GM23338 (cell line): ENCODE results near the gene GLRX. TPM values are rescaled to one million over a fixed set of nuclear protein-coding genes. Genes with fewer than 3 reads are reported as not detected.

Source experiments
- ATAC-seq: fragments of 200-7000 bp; cut with Tn5 transposase; 3 replicates; pipeline ENCODE4 v1.9.1; 2020
- DNase-seq: peaks from one replicate; pipeline ENCODE4 v3.0.0-alpha.2; 2015; ENCODE audit warnings: low spot score
- H2AFZ ChIP-seq: fragments of 200-600 bp; sonication (generic); 2 replicates; pipeline ENCODE4 v1.8.0; 2016; ENCODE audit warnings: antibody characterized with exemption, mild to moderate bottlenecking, moderate library complexity
- H3F3A ChIP-seq: fragments of 200-600 bp; sonication (generic); replicated peaks from 2 replicates; pipeline ENCODE4 v1.8.0; 2017; ENCODE audit warnings: antibody characterized with exemption, mixed run types, low read depth
- H3K27ac ChIP-seq: fragments of 200-600 bp; sonication (generic); 2 replicates; pipeline ENCODE4 v1.6.1; 2016; ENCODE audit warnings: low read depth
- H3K27me3 ChIP-seq: fragments of 200-600 bp; sonication (generic); 2 replicates; pipeline ENCODE4 v1.8.0; 2016; ENCODE audit warnings: mild to moderate bottlenecking, mixed run types, moderate library complexity; ENCODE audit not compliant: insufficient read depth
- H3K36me3 ChIP-seq: fragments of 200-600 bp; sonication (generic); 2 replicates; pipeline ENCODE4 v1.8.0; 2016; ENCODE audit warnings: mild to moderate bottlenecking; ENCODE audit not compliant: insufficient read depth
- H3K4me1 ChIP-seq: fragments of 200-600 bp; sonication (generic); 2 replicates; pipeline ENCODE4 v1.8.0; 2016; ENCODE audit warnings: mild to moderate bottlenecking, moderate library complexity; ENCODE audit not compliant: insufficient read depth
- H3K4me2 ChIP-seq: fragments of 200-600 bp; sonication (generic); 2 replicates; pipeline ENCODE4 v1.7.1; 2017; ENCODE audit warnings: mixed run types
- H3K4me3 ChIP-seq: fragments of 200-600 bp; sonication (generic); 2 replicates; pipeline ENCODE4 v1.6.1; 2016; ENCODE audit warnings: mixed run types
- H3K79me2 ChIP-seq: fragments of 200-600 bp; sonication (generic); replicated peaks from 2 replicates; pipeline ENCODE4 v1.8.0; 2017; ENCODE audit warnings: mild to moderate bottlenecking; ENCODE audit not compliant: insufficient read depth
- H3K9me2 ChIP-seq: fragments of 200-600 bp; sonication (generic); 2 replicates; pipeline ENCODE4 v1.8.0; 2017; ENCODE audit not compliant: insufficient read depth
- H4K20me1 ChIP-seq: fragments of 200-600 bp; sonication (generic); replicated peaks from 2 replicates; pipeline ENCODE4 v1.8.0; 2017; ENCODE audit warnings: mild to moderate bottlenecking; ENCODE audit not compliant: insufficient read depth
- H3K27ac Mint-ChIP-seq: 2 replicates; pipeline ENCODE4 v1.8.0; 2020; ENCODE audit warnings: inconsistent platforms, mild to moderate bottlenecking, moderate library complexity, mixed read lengths
- H3K27me3 Mint-ChIP-seq: 3 replicates; pipeline ENCODE4 v1.8.0; 2022; ENCODE audit warnings: low read depth, mild to moderate bottlenecking, moderate library complexity, mixed read lengths, inconsistent platforms; ENCODE audit not compliant: insufficient read depth, poor library complexity
- H3K36me3 Mint-ChIP-seq: 3 replicates; pipeline ENCODE4 v1.8.0; 2021; ENCODE audit warnings: low read depth, mild to moderate bottlenecking, inconsistent platforms, moderate library complexity, mixed read lengths
- H3K4me1 Mint-ChIP-seq: 3 replicates; pipeline ENCODE4 v1.8.0; 2020; ENCODE audit warnings: mild to moderate bottlenecking, inconsistent platforms, mixed read lengths
- H3K4me3 Mint-ChIP-seq: 3 replicates; pipeline ENCODE4 v1.8.0; 2021; ENCODE audit warnings: moderate library complexity, mild to moderate bottlenecking, inconsistent platforms, mixed read lengths
- H3K9me3 Mint-ChIP-seq: 3 replicates; pipeline ENCODE4 v1.8.0; 2020; ENCODE audit warnings: moderate library complexity, mild to moderate bottlenecking, inconsistent platforms, mixed read lengths
- CTCF ChIP-seq, 2 experiments: fragments of 200-600 bp in 1 of 2; sonication (generic) in 1 of 2; conservative IDR thresholded peaks; 2 replicates each; pipeline versions ENCODE4 v1.5.1 to v1.6.1; 2016 to 2017; ENCODE audit warnings: antibody characterized with exemption in 2 of 2, low read depth in 2 of 2, mild to moderate bottlenecking in 2 of 2, moderate library complexity in 1 of 2
- EZH2 ChIP-seq: fragments of 200-600 bp; sonication (generic); IDR thresholded peaks from one replicate; pipeline ENCODE4 v1.8.0; 2017; ENCODE audit warnings: antibody characterized with exemption, mild to moderate bottlenecking, low read depth; ENCODE audit not compliant: unreplicated experiment
- NANOG ChIP-seq: IDR thresholded peaks from 2 replicates; pipeline ENCODE4 v1.6.1; 2016; ENCODE audit warnings: antibody characterized with exemption, borderline replicate concordance
- POLR2AphosphoS5 ChIP-seq: IDR thresholded peaks from 2 replicates; pipeline ENCODE4 v1.6.1; 2016; ENCODE audit warnings: antibody characterized with exemption, low read depth
- ZNF331 ChIP-seq: fragments of 250-450 bp; sonication (Bioruptor Pico); IDR thresholded peaks from 2 replicates; pipeline ENCODE4 v1.5.0; 2020; ENCODE audit warnings: low read depth, mild to moderate bottlenecking, moderate library complexity
- ZNF462 ChIP-seq: fragments of 250-450 bp; sonication (Bioruptor Pico); IDR thresholded peaks from 2 replicates; pipeline ENCODE4 v1.5.0; 2020; ENCODE audit warnings: mild to moderate bottlenecking, moderate library complexity
- polyA plus RNA-seq: library from polyadenylated mRNA; unstranded; fragments of >200 nt; fragmentation: Nextera tagmentation; extraction: Ambion mirVana; gene quantifications from 2 replicates; pipeline ENCODE4 v1.2.1, GENCODE V29; 2016
- total RNA-seq: library from RNA; depleted of rRNA; stranded (reverse); fragments of >200 nt; shearing (Covaris generic); gene quantifications from 2 replicates; pipeline ENCODE4 v1.2.3, GENCODE V29; 2014

The GLRX gene
- total and polyA plus RNA-seq, 2 experiments from 2014 or later: 9.5 to 42.2 TPM

GRCh38 chr5:95846554-95847260 lies 24.2 kb upstream of the GLRX start:
- H3K9me2 ChIP-seq: no peaks in the 10 kb centered on the region
- no peak overlapping the region for H3K4me3 Mint-ChIP-seq
- TF ChIP-seq EZH2: no peak
- peak; percentile 97 to 98 for TF ChIP-seq CTCF (conservative IDR thresholded peaks at IDR 0.05; ENCODE audit: low read depth in 2 of 2)
- H3K4me1 Mint-ChIP-seq: peaks cover 2% of the 10 kb centered on the region; the same call in 1 of the 3 replicates
- H3K36me3 ChIP-seq: no peaks in the 10 kb centered on the region
- no peaks in the 10 kb centered on the region for H3K9me3 Mint-ChIP-seq
- H3K4me2 ChIP-seq: no peak overlapping the region
- H3K4me3 ChIP-seq: no peak overlapping the region
- no peaks in the 10 kb centered on the region for H3K27me3 Mint-ChIP-seq
- peak; percentile 95 for ATAC-seq
- H3K79me2 ChIP-seq: no peaks in the 10 kb centered on the region
- no peaks in the 10 kb centered on the region for H4K20me1 ChIP-seq
- H3K4me1 ChIP-seq: no peaks in the 10 kb centered on the region
- no peaks in the 10 kb centered on the region for H3K36me3 Mint-ChIP-seq
- H2AFZ ChIP-seq: peak overlapping the region; percentile 15; the same call in 1 of the 2 replicates
- H3K27ac ChIP-seq: no peak overlapping the region
- H3K27ac Mint-ChIP-seq: no peak overlapping the region
- H3K27me3 ChIP-seq: no peaks in the 10 kb centered on the region
- peak; percentile 81 for DNase-seq
- no peaks in the 10 kb centered on the region for H3F3A ChIP-seq

- Histone ChIP-seq H3K4me1 (no peaks in the 10 kb centered on the region), H3K9me2 (no peaks in the 10 kb centered on the region), H3K4me2 (no peak overlapping the region), H3K27ac (no peak overlapping the region), H2AFZ (0 out of 2 replicates have a peak overlapping the region, but pooled peaks have one; percentile 32), H3F3A (no peaks in the 10 kb centered on the region), H3K4me3 (no peak overlapping the region), H3K36me3 (no peaks in the 10 kb centered on the region), H3K27me3 (no peaks in the 10 kb centered on the region), H4K20me1 (no peaks in the 10 kb centered on the region), H3K79me2 (no peaks in the 10 kb centered on the region)
- Mint-ChIP-seq H3K27me3 (no peaks in the 10 kb centered on the region), H3K4me3 (no peak overlapping the region), H3K9me3 (no peaks in the 10 kb centered on the region), H3K4me1 (peaks cover 2% of the 10 kb centered on the region; the same call in 1 of the 3 replicates), H3K27ac (no peak overlapping the region), H3K36me3 (no peaks in the 10 kb centered on the region)
- ATAC-seq: no peak
- no peak for DNase-seq
- TF ChIP-seq ZNF462 (CRISPR knock-in tag): no peak
- no peak for TF ChIP-seq NANOG
- no peak for TF ChIP-seq POLR2AphosphoS5
- TF ChIP-seq ZNF331 (CRISPR knock-in tag): no peak
Measured at GRCh38 chr5:95845391-95845790, 22.9 kb upstream of the GLRX start.
